Activated T-cell treated with anti-CD3 and anti-CD28 coated beads, Interleukin-2, amount 50 U/mL, for 24 hours (primary cell): ENCODE measurements around the gene ASTN2.

Source experiments
- DNase-seq: peaks from one replicate; pipeline ENCODE4 v3.0.0-alpha.2; 2020
- H3K27ac Mint-ChIP-seq: 2 replicates; pipeline ENCODE4 v1.8.0; 2020; ENCODE audit warnings: mild to moderate bottlenecking, mixed read lengths
- H3K27me3 Mint-ChIP-seq: 2 replicates; pipeline ENCODE4 v1.8.0; 2020; ENCODE audit warnings: mixed read lengths
- H3K36me3 Mint-ChIP-seq: 2 replicates; pipeline ENCODE4 v1.8.0; 2020; ENCODE audit warnings: low read depth, mixed read lengths
- H3K4me1 Mint-ChIP-seq: 2 replicates; pipeline ENCODE4 v1.8.0; 2020; ENCODE audit warnings: low read depth, mixed read lengths
- H3K4me3 Mint-ChIP-seq: 2 replicates; pipeline ENCODE4 v1.8.0; 2020; ENCODE audit warnings: mild to moderate bottlenecking, moderate library complexity, mixed read lengths
- H3K9me3 Mint-ChIP-seq: 2 replicates; pipeline ENCODE4 v1.8.0; 2020; ENCODE audit warnings: mixed read lengths

ASTN2 gene

GRCh38 chr9:117313989-117314388 is 100.9 kb downstream of the ASTN2 start:
- Mint-ChIP-seq H3K4me3 (no peak overlapping the region), H3K27me3 (no peaks in the 10 kb centered on the region), H3K27ac (no peak overlapping the region), H3K4me1 (no peaks in the 10 kb centered on the region), H3K9me3 (no peaks in the 10 kb centered on the region), H3K36me3 (no peaks in the 10 kb centered on the region)
- no peak for DNase-seq

- Mint-ChIP-seq H3K36me3 (no peaks in the 10 kb centered on the region), H3K27me3 (no peaks in the 10 kb centered on the region), H3K4me1 (no peaks in the 10 kb centered on the region), H3K9me3 (no peaks in the 10 kb centered on the region), H3K27ac (no peak overlapping the region), H3K4me3 (no peak overlapping the region)
- DNase-seq, result no peak
Observed at GRCh38 chr9:117307701-117308100, 107.2 kb downstream of the ASTN2 start.

DNA sequence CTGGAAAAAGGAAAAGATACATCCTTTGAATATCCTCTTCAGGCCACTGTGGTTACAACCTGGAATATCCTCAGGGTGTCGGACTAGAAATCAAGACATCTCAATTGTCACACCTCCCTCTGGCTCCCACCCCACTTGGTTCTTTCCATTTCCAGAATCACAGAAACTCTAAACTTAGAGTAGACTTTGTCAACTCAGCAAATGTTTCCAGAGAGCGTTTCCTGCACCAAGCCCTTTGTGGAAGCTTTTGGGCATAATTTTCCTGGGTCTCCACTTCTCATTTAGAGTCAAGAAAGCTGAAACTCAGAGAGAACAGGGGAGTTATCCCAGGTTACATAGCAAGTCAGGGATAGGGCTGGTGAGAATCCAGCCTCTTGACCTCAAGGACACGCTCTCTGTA is 108.8 kb downstream of the ASTN2 start:
- no peaks in the 10 kb centered on the region for H3K9me3 Mint-ChIP-seq
- no peak for DNase-seq
- no peak overlapping the region for H3K27ac Mint-ChIP-seq
- no peaks in the 10 kb centered on the region for H3K4me1 Mint-ChIP-seq
- H3K4me3 Mint-ChIP-seq, result no peak overlapping the region
- no peaks in the 10 kb centered on the region for H3K27me3 Mint-ChIP-seq
- no peaks in the 10 kb centered on the region for H3K36me3 Mint-ChIP-seq

GRCh38 chr9:117305454-117305853 is 109.4 kb downstream of the ASTN2 start:
- no peaks in the 10 kb centered on the region for H3K36me3 Mint-ChIP-seq
- DNase-seq, result no peak
- no peaks in the 10 kb centered on the region for H3K4me1 Mint-ChIP-seq
- no peaks in the 10 kb centered on the region for H3K9me3 Mint-ChIP-seq
- no peak overlapping the region for H3K4me3 Mint-ChIP-seq
- no peak overlapping the region for H3K27ac Mint-ChIP-seq
- H3K27me3 Mint-ChIP-seq, result no peaks in the 10 kb centered on the region

GRCh38 chr9:117304549-117304948 is 110.3 kb downstream of the ASTN2 start:
- Mint-ChIP-seq H3K9me3 (no peaks in the 10 kb centered on the region), H3K4me3 (no peak overlapping the region), H3K27ac (no peak overlapping the region), H3K27me3 (no peaks in the 10 kb centered on the region), H3K36me3 (no peaks in the 10 kb centered on the region), H3K4me1 (no peaks in the 10 kb centered on the region)
- DNase-seq, result no peak

GRCh38 chr9:117303643-117304230 is 111.1 kb downstream of the ASTN2 start:
- no peaks in the 10 kb centered on the region for H3K9me3 Mint-ChIP-seq
- H3K4me3 Mint-ChIP-seq, result no peak overlapping the region
- no peak for DNase-seq
- H3K36me3 Mint-ChIP-seq, result no peaks in the 10 kb centered on the region
- H3K4me1 Mint-ChIP-seq, result no peaks in the 10 kb centered on the region
- H3K27ac Mint-ChIP-seq, result no peak overlapping the region
- H3K27me3 Mint-ChIP-seq, result no peaks in the 10 kb centered on the region

GRCh38 chr9:117302487-117302886 is 112.4 kb downstream of the ASTN2 start:
- no peaks in the 10 kb centered on the region for H3K4me1 Mint-ChIP-seq
- H3K9me3 Mint-ChIP-seq, result no peaks in the 10 kb centered on the region
- no peak for DNase-seq
- no peak overlapping the region for H3K27ac Mint-ChIP-seq
- no peak overlapping the region for H3K4me3 Mint-ChIP-seq
- H3K36me3 Mint-ChIP-seq, result no peaks in the 10 kb centered on the region
- no peaks in the 10 kb centered on the region for H3K27me3 Mint-ChIP-seq

- H3K36me3 Mint-ChIP-seq, result no peaks in the 10 kb centered on the region
Observed at GRCh38 chr9:117300371-117301110, 114.3 kb downstream of the ASTN2 start.

DNA sequence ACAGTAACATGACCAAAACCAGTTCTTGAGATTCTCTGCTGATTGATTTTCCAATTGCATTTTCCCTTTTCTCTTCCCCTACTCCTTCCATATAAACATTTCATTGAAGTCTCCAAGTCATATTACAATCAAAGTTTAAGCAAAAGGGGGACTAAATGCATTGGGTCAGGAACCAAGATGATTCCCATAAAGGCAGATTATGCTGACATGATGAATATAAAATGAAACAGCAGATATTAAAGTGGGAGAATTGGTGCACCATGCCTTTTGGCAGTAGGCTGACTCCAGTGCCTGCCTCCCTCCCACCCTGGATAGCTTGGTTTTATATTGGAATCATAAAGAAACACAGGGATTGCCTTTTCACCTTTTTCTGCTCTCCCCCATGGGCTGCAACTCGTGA is 118.4 kb downstream of the ASTN2 start:
- Mint-ChIP-seq H3K4me3 (no peak overlapping the region), H3K9me3 (no peaks in the 10 kb centered on the region), H3K27me3 (no peaks in the 10 kb centered on the region), H3K27ac (no peak overlapping the region), H3K4me1 (no peaks in the 10 kb centered on the region), H3K36me3 (no peaks in the 10 kb centered on the region)
- DNase-seq, result no peak

More at GRCh38 chr9:117300371-117301110, 114.3 kb downstream of the ASTN2 start:
- no peaks in the 10 kb centered on the region for H3K4me1 Mint-ChIP-seq
- no peak overlapping the region for H3K4me3 Mint-ChIP-seq
- no peaks in the 10 kb centered on the region for H3K27me3 Mint-ChIP-seq
- no peak overlapping the region for H3K27ac Mint-ChIP-seq
- no peak for DNase-seq
- H3K9me3 Mint-ChIP-seq, result no peaks in the 10 kb centered on the region

GRCh38 chr9:117293206-117294114 is 121.4 kb downstream of the ASTN2 start:
- DNase-seq, result no peak
- no peak overlapping the region for H3K27ac Mint-ChIP-seq
- H3K36me3 Mint-ChIP-seq, result no peaks in the 10 kb centered on the region
- no peaks in the 10 kb centered on the region for H3K4me1 Mint-ChIP-seq
- no peaks in the 10 kb centered on the region for H3K27me3 Mint-ChIP-seq
- H3K9me3 Mint-ChIP-seq, result no peaks in the 10 kb centered on the region
- no peak overlapping the region for H3K4me3 Mint-ChIP-seq

GRCh38 chr9:117290856-117291622 is 123.8 kb downstream of the ASTN2 start:
- H3K4me3 Mint-ChIP-seq, result no peak overlapping the region
- H3K27ac Mint-ChIP-seq, result no peak overlapping the region
- no peaks in the 10 kb centered on the region for H3K27me3 Mint-ChIP-seq
- H3K9me3 Mint-ChIP-seq, result no peaks in the 10 kb centered on the region
- no peaks in the 10 kb centered on the region for H3K4me1 Mint-ChIP-seq
- DNase-seq, result no peak
- H3K36me3 Mint-ChIP-seq, result no peaks in the 10 kb centered on the region

DNA sequence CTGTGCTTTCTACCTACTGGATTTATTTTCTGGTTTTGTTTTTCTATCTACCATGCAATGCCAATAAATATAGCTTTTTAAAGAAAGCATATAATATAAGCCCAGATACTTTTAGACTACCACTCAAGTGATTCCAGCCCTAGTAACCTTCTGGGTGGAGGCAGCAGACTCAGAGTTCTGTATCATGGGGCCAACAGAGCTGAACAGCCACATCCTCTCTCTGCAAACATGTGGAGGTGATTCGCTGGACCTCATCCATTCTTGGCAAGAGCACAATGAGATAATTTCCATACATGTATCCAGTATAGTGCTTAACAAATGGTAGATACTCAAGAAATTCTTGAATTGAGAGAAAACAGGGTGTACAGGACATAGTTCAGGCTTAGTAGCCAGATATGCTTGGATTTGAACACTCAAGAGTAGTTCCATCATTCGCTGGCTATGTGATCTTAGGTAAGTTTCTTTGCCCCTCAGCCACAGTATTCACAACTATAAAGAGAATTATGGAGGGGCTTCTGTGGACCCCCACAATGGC is 124.5 kb downstream of the ASTN2 start:
- DNase-seq, result no peak
- H3K9me3 Mint-ChIP-seq, result no peaks in the 10 kb centered on the region
- no peak overlapping the region for H3K4me3 Mint-ChIP-seq
- no peak overlapping the region for H3K27ac Mint-ChIP-seq
- no peaks in the 10 kb centered on the region for H3K27me3 Mint-ChIP-seq
- H3K36me3 Mint-ChIP-seq, result no peaks in the 10 kb centered on the region
- no peaks in the 10 kb centered on the region for H3K4me1 Mint-ChIP-seq

GRCh38 chr9:117286245-117286644 is 128.6 kb downstream of the ASTN2 start:
- Mint-ChIP-seq H3K27ac (no peak overlapping the region), H3K36me3 (no peaks in the 10 kb centered on the region), H3K4me3 (no peak overlapping the region), H3K9me3 (peaks cover 4% of the 10 kb centered on the region), H3K4me1 (no peaks in the 10 kb centered on the region), H3K27me3 (no peaks in the 10 kb centered on the region)
- DNase-seq, result no peak

GRCh38 chr9:117284414-117284813 is 130.4 kb downstream of the ASTN2 start:
- Mint-ChIP-seq H3K4me1 (no peaks in the 10 kb centered on the region), H3K36me3 (no peaks in the 10 kb centered on the region), H3K4me3 (no peak overlapping the region), H3K9me3 (peaks cover 9% of the 10 kb centered on the region), H3K27ac (no peak overlapping the region), H3K27me3 (no peaks in the 10 kb centered on the region)
- DNase-seq, result no peak
